ENCODE data around the gene CCDC136. TPM values are rescaled to one million over a fixed set of nuclear protein-coding genes. Genes with fewer than 3 reads are reported as not detected.

CCDC136 gene
- polyA plus RNA-seq, 1 of the 3 experiments (the other 2 are of a cell fraction) = 48.4 TPM

- no peaks in the 10 kb centered on the region for H3K27me3 ChIP-seq (ENCODE audit: insufficient read depth)
- H3K9me2 ChIP-seq = no peaks in the 10 kb centered on the region
- no peak overlapping the region for H2AFZ ChIP-seq (ENCODE audit: low read depth)
- POLR2A ChIA-PET = interaction anchor here (1.0 to 1.6 kb wide), 2 partner anchors 14 to 15 kb away, joined by 3 to 4 read pairs; no protein-coding TSS in a partner anchor
- peaks cover 13% of the 10 kb centered on the region for H3K79me2 ChIP-seq (ENCODE audit: insufficient read depth)
- peak overlapping the region; percentile 50; the same call in 1 of the 2 replicates for H3K9ac ChIP-seq
- WGBS (ENCODE audit: low lambda C conversion rate) = 93% methylated on average over 4 of the region's 4 CpGs
- H3K9me3 ChIP-seq = no peaks in the 10 kb centered on the region
- no peak for DNase-seq
- CTCF ChIA-PET = interaction anchor here (0.7 to 3.7 kb wide), 3 partner anchors 11 to 458 kb away, joined by 3 to 12 read pairs (median 3); no protein-coding TSS in a partner anchor
- H3K27ac ChIP-seq (ENCODE audit: low read depth in 2 of 2, low read length in 1 of 2) = peak overlapping the region in 1 of 2 experiments; percentile 98; a peak in 2 of 4 replicates
- H4K20me1 ChIP-seq (ENCODE audit: insufficient read depth) = peaks cover 5% of the 10 kb centered on the region; the same call in 1 of the 2 replicates
- peaks cover 22 to 31% of the 10 kb centered on the region in 2 experiments; a peak in 3 of 4 replicates for H3K4me1 ChIP-seq (ENCODE audit: control insufficient read depth in 1 of 2, insufficient read depth in 2 of 2, low read depth in 1 of 2, low read length in 1 of 2)
- no peaks in the 10 kb centered on the region for H3K36me3 ChIP-seq (replicated peaks in 1 of 2; ENCODE audit: control insufficient read depth in 1 of 2, insufficient read depth in 2 of 2, low read length in 1 of 2)
- no peak overlapping the region for H3K4me3 ChIP-seq (ENCODE audit: low read depth in 2 of 2, low read length in 1 of 2)
- peak overlapping the region; percentile 74; the same call in 1 of the 2 replicates for H3K4me2 ChIP-seq
- peaks cover 36% of the 10 kb centered on the region for H3F3A ChIP-seq (replicated peaks; ENCODE audit: insufficient read depth)
- no peak for TF ChIP-seq EZH2phosphoT487 (IDR thresholded peaks at IDR 0.05; ENCODE audit: borderline replicate concordance, low read depth)
- TF ChIP-seq GATA2 (CRISPR knock-in tag; IDR thresholded peaks at IDR 0.05) = no peak
These were observed 34.7 kb downstream of the CCDC136 start for GRCh38 chr7:128826512-128826911.

DNA sequence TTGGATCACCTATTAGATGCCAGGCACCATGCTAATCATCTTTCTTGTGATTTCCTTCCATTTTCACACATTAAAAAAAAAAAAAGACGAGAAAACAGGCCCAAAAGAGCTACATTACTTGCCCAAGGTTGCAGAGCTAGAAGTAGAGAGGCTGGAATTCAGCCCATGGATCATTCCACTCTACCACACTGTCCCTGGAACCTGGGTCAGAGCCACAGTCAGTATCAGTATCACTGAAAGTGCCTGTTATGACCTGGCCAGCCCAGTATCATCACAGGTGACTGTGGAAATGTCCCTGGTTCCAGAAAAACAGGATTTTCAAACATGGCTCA is 35.1 kb downstream of the CCDC136 start:
- Histone ChIP-seq H3K4me1 (ENCODE audit: control insufficient read depth in 1 of 2, insufficient read depth in 2 of 2, low read depth in 1 of 2, low read length in 1 of 2) (peaks cover 25 to 31% of the 10 kb centered on the region in 2 experiments; a peak in 3 of 4 replicates), H3K27me3 (ENCODE audit: insufficient read depth) (no peaks in the 10 kb centered on the region), H3K9ac (peak overlapping the region; percentile 50; the same call in 1 of the 2 replicates), H3K4me3 (ENCODE audit: low read depth in 2 of 2, low read length in 1 of 2) (no peak overlapping the region), H4K20me1 (ENCODE audit: insufficient read depth) (peaks cover 8% of the 10 kb centered on the region; the same call in 1 of the 2 replicates), H3F3A (replicated peaks; ENCODE audit: insufficient read depth) (peaks cover 38% of the 10 kb centered on the region), H3K9me3 (no peaks in the 10 kb centered on the region), H3K4me2 (peak overlapping the region; percentile 74; the same call in 1 of the 2 replicates), H3K36me3 (replicated peaks in 1 of 2; ENCODE audit: control insufficient read depth in 1 of 2, insufficient read depth in 2 of 2, low read length in 1 of 2) (no peaks in the 10 kb centered on the region), H3K79me2 (ENCODE audit: insufficient read depth) (peaks cover 16% of the 10 kb centered on the region), H3K27ac (ENCODE audit: low read depth in 2 of 2, low read length in 1 of 2) (peak overlapping the region in 1 of 2 experiments; percentile 98; a peak in 2 of 4 replicates), H2AFZ (ENCODE audit: low read depth) (peak overlapping the region; percentile 7; the same call in 1 of the 2 replicates), H3K9me2 (no peaks in the 10 kb centered on the region)
- DNase-seq = no peak
- ChIA-PET CTCF (interaction anchor here (0.7 to 3.7 kb wide), 3 partner anchors 12 to 458 kb away, joined by 3 to 12 read pairs (median 3); no protein-coding TSS in a partner anchor), POLR2A (interaction anchor here (1.6 to 2.4 kb wide), 2 partner anchors 9 to 15 kb away, joined by 4 to 15 read pairs; no protein-coding TSS in a partner anchor)
- TF ChIP-seq NFIC (IDR thresholded peaks at IDR 0.05; ENCODE audit: borderline replicate concordance) (no peak), YY1 (IDR thresholded peaks at IDR 0.05; ENCODE audit: low read depth) (no peak), RCOR1 (IDR thresholded peaks at IDR 0.05; ENCODE audit: low read length) (no peak), FOXJ3 (CRISPR knock-in tag; IDR thresholded peaks at IDR 0.05) (no peak), TCF12 (IDR thresholded peaks at IDR 0.05) (no peak), REST (IDR thresholded peaks at IDR 0.05; ENCODE audit: low read depth, low read length) (no peak), SMC3 (IDR thresholded peaks at IDR 0.05; ENCODE audit: low read depth, low read length) (no peak)
- TF ChIP-seq, protein P1, sequence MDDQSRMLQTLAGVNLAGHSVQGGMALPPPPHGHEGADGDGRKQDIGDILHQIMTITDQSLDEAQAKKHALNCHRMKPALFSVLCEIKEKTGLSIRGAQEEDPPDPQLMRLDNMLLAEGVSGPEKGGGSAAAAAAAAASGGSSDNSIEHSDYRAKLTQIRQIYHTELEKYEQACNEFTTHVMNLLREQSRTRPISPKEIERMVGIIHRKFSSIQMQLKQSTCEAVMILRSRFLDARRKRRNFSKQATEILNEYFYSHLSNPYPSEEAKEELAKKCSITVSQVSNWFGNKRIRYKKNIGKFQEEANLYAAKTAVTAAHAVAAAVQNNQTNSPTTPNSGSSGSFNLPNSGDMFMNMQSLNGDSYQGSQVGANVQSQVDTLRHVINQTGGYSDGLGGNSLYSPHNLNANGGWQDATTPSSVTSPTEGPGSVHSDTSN (IDR thresholded peaks at IDR 0.05) = no peak
- TF ChIP-seq, protein P2, sequence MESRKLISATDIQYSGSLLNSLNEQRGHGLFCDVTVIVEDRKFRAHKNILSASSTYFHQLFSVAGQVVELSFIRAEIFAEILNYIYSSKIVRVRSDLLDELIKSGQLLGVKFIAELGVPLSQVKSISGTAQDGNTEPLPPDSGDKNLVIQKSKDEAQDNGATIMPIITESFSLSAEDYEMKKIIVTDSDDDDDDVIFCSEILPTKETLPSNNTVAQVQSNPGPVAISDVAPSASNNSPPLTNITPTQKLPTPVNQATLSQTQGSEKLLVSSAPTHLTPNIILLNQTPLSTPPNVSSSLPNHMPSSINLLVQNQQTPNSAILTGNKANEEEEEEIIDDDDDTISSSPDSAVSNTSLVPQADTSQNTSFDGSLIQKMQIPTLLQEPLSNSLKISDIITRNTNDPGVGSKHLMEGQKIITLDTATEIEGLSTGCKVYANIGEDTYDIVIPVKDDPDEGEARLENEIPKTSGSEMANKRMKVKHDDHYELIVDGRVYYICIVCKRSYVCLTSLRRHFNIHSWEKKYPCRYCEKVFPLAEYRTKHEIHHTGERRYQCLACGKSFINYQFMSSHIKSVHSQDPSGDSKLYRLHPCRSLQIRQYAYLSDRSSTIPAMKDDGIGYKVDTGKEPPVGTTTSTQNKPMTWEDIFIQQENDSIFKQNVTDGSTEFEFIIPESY (IDR thresholded peaks at IDR 0.05; ENCODE audit: borderline replicate concordance, low read depth) = no peak
- TF ChIP-seq, protein P3, sequence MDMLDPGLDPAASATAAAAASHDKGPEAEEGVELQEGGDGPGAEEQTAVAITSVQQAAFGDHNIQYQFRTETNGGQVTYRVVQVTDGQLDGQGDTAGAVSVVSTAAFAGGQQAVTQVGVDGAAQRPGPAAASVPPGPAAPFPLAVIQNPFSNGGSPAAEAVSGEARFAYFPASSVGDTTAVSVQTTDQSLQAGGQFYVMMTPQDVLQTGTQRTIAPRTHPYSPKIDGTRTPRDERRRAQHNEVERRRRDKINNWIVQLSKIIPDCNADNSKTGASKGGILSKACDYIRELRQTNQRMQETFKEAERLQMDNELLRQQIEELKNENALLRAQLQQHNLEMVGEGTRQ (IDR thresholded peaks at IDR 0.05; ENCODE audit: borderline replicate concordance, low read depth, low read length) = no peak
- TF ChIP-seq, protein P4, sequence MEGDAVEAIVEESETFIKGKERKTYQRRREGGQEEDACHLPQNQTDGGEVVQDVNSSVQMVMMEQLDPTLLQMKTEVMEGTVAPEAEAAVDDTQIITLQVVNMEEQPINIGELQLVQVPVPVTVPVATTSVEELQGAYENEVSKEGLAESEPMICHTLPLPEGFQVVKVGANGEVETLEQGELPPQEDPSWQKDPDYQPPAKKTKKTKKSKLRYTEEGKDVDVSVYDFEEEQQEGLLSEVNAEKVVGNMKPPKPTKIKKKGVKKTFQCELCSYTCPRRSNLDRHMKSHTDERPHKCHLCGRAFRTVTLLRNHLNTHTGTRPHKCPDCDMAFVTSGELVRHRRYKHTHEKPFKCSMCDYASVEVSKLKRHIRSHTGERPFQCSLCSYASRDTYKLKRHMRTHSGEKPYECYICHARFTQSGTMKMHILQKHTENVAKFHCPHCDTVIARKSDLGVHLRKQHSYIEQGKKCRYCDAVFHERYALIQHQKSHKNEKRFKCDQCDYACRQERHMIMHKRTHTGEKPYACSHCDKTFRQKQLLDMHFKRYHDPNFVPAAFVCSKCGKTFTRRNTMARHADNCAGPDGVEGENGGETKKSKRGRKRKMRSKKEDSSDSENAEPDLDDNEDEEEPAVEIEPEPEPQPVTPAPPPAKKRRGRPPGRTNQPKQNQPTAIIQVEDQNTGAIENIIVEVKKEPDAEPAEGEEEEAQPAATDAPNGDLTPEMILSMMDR (IDR thresholded peaks at IDR 0.05) = no peak
- WGBS (ENCODE audit: low lambda C conversion rate) = 80% methylated on average over 1 of the region's 1 CpG
